CD8-positive, alpha-beta memory T cell (primary cell): ENCODE data around the gene KCNMA1. TPM values are rescaled to one million over a fixed set of nuclear protein-coding genes. Genes with fewer than 3 reads are reported as not detected.

Experiments used
- CTCF ChIA-PET: fragments of 350-600 bp; sonication (Branson Sonifier 250); formaldehyde crosslinking; loops from one replicate; lab custom pipeline; 2021; ENCODE audit warnings: antibody characterized with exemption; lab: Charles Lee
- POLR2A ChIA-PET: fragments of 350-600 bp; sonication (Branson Sonifier 250); formaldehyde crosslinking; loops from one replicate; lab custom pipeline; 2021; ENCODE audit warnings: antibody characterized with exemption; lab: Charles Lee
- DNase-seq, 5 donors: peaks; one replicate each; pipeline versions ENCODE4 v3.0.0 to v3.0.0-alpha.2; 2020 to 2022; ENCODE audit warnings: mixed read lengths in 1 of 5
- H3K27ac ChIP-seq: one replicate; pipeline ENCODE4 v1.7.0; 2013; ENCODE audit warnings: low read depth, mild to moderate bottlenecking, low read length, moderate library complexity
- H3K27me3 ChIP-seq: 2 replicates; pipeline ENCODE4 v1.7.0; 2013; ENCODE audit warnings: low read length, mild to moderate bottlenecking; ENCODE audit not compliant: insufficient read depth, poor library complexity, severe bottlenecking
- H3K36me3 ChIP-seq: 2 replicates; pipeline ENCODE4 v1.7.0; 2013; ENCODE audit warnings: mild to moderate bottlenecking, low read length, moderate library complexity; ENCODE audit not compliant: insufficient read depth
- H3K4me1 ChIP-seq: 2 replicates; pipeline ENCODE4 v1.7.0; 2013; ENCODE audit warnings: mild to moderate bottlenecking, low read length, moderate library complexity; ENCODE audit not compliant: insufficient read depth
- H3K4me3 ChIP-seq: 2 replicates; pipeline ENCODE4 v1.7.0; 2013; ENCODE audit warnings: mild to moderate bottlenecking, low read length
- H3K9me3 ChIP-seq: 2 replicates; pipeline ENCODE4 v1.7.0; 2013; ENCODE audit warnings: mild to moderate bottlenecking, low read length
- H3K27ac Mint-ChIP-seq, 8 donors: one replicate each; pipeline ENCODE4 v1.8.0; 2020 to 2021; ENCODE audit warnings: mixed read lengths in 8 of 8, mild to moderate bottlenecking in 6 of 8, inconsistent platforms in 3 of 8, moderate library complexity in 3 of 8
- H3K27me3 Mint-ChIP-seq, 2 donors: one replicate each; pipeline ENCODE4 v1.8.0; 2020 to 2021; ENCODE audit warnings: mixed read lengths in 2 of 2, mild to moderate bottlenecking in 1 of 2, moderate library complexity in 1 of 2
- H3K36me3 Mint-ChIP-seq, 3 donors: one replicate each; pipeline ENCODE4 v1.8.0; 2020 to 2021; ENCODE audit warnings: mixed read lengths in 3 of 3, inconsistent platforms in 1 of 3, mild to moderate bottlenecking in 1 of 3
- H3K4me1 Mint-ChIP-seq, 3 donors: one replicate each; pipeline ENCODE4 v1.8.0; 2020 to 2021; ENCODE audit warnings: mixed read lengths in 3 of 3, inconsistent platforms in 1 of 3, mild to moderate bottlenecking in 1 of 3
- H3K4me3 Mint-ChIP-seq, 7 donors: one replicate each; pipeline ENCODE4 v1.8.0; 2020 to 2021; ENCODE audit warnings: mixed read lengths in 7 of 7, mild to moderate bottlenecking in 6 of 7, moderate library complexity in 4 of 7, inconsistent platforms in 2 of 7
- H3K9me3 Mint-ChIP-seq, 5 donors: one replicate each; pipeline ENCODE4 v1.8.0; 2020 to 2022; ENCODE audit warnings: mixed read lengths in 5 of 5, mild to moderate bottlenecking in 3 of 5, moderate library complexity in 2 of 5, inconsistent platforms in 1 of 5
- polyA plus RNA-seq: library from polyadenylated mRNA; unstranded; fragments of 300-500 nt; fragmentation: Illumina TruSeq; gene quantifications from one replicate; pipeline ENCODE4 v1.2.3, GENCODE V29; 2021
- total RNA-seq, 2 experiments: library from RNA; stranded (reverse); gene quantifications; one replicate each; pipeline ENCODE4 v1.2.3, GENCODE V29; 2021

The KCNMA1 gene
- total and polyA plus RNA-seq, 3 experiments from 2014 or later = 0.20 to 0.31 TPM; not detected in 1

- H3K9me3 Mint-ChIP-seq = peaks cover 0 to 6% (median 0%) of the 10 kb centered on the region in 5 donors
- Histone ChIP-seq H3K4me1 (no peaks in the 10 kb centered on the region), H3K9me3 (no peaks in the 10 kb centered on the region), H3K27ac (no peak overlapping the region), H3K27me3 (no peaks in the 10 kb centered on the region), H3K36me3 (no peaks in the 10 kb centered on the region), H3K4me3 (no peak overlapping the region)
- no peaks in the 10 kb centered on the region for H3K36me3 Mint-ChIP-seq
- ChIA-PET CTCF (no interaction called here), POLR2A (no interaction called here)
- H3K27ac Mint-ChIP-seq = no peak overlapping the region
- no peaks in the 10 kb centered on the region for H3K4me1 Mint-ChIP-seq
- no peak for DNase-seq
- peaks cover 20 to 39% of the 10 kb centered on the region in 2 donors for H3K27me3 Mint-ChIP-seq
- H3K4me3 Mint-ChIP-seq = no peak overlapping the region
Measured at GRCh38 chr10:77201135-77202106, 436.2 kb downstream of the KCNMA1 start.

- Mint-ChIP-seq H3K27me3 (peaks cover 18 to 32% of the 10 kb centered on the region in 2 donors), H3K4me3 (no peak overlapping the region), H3K4me1 (no peaks in the 10 kb centered on the region), H3K27ac (no peak overlapping the region), H3K36me3 (no peaks in the 10 kb centered on the region), H3K9me3 (no peaks in the 10 kb centered on the region)
- H3K36me3 ChIP-seq = no peaks in the 10 kb centered on the region
- no peaks in the 10 kb centered on the region for H3K27me3 ChIP-seq
- H3K4me3 ChIP-seq = no peak overlapping the region
- ChIA-PET POLR2A (no interaction called here), CTCF (interaction anchor here (1.2 kb wide), 1 partner anchor 23 kb away, joined by 3 read pairs; no protein-coding TSS in a partner anchor)
- no peaks in the 10 kb centered on the region for H3K4me1 ChIP-seq
- no peak overlapping the region for H3K27ac ChIP-seq
- no peaks in the 10 kb centered on the region for H3K9me3 ChIP-seq
- DNase-seq = no peak
Measured at GRCh38 chr10:77197544-77197943, 440.1 kb downstream of the KCNMA1 start.

GRCh38 chr10:77196614-77197013 lies 441.0 kb downstream of the KCNMA1 start:
- POLR2A ChIA-PET = no interaction called here
- CTCF ChIA-PET = no interaction called here

GRCh38 chr10:77195101-77195500 lies 442.5 kb downstream of the KCNMA1 start:
- Histone ChIP-seq H3K36me3 (no peaks in the 10 kb centered on the region), H3K9me3 (no peaks in the 10 kb centered on the region), H3K4me1 (no peaks in the 10 kb centered on the region), H3K27me3 (no peaks in the 10 kb centered on the region), H3K27ac (no peak overlapping the region), H3K4me3 (no peak overlapping the region)
- ChIA-PET CTCF (no interaction called here), POLR2A (no interaction called here)
- H3K27me3 Mint-ChIP-seq = peaks cover 22 to 41% of the 10 kb centered on the region in 2 donors
- DNase-seq = no peak
- no peaks in the 10 kb centered on the region for H3K9me3 Mint-ChIP-seq
- H3K4me3 Mint-ChIP-seq = no peak overlapping the region
- no peak overlapping the region for H3K27ac Mint-ChIP-seq
- no peaks in the 10 kb centered on the region for H3K36me3 Mint-ChIP-seq
- no peaks in the 10 kb centered on the region for H3K4me1 Mint-ChIP-seq

More at GRCh38 chr10:77196614-77197013, 441.0 kb downstream of the KCNMA1 start:
- Histone ChIP-seq H3K4me1 (no peaks in the 10 kb centered on the region), H3K36me3 (no peaks in the 10 kb centered on the region), H3K4me3 (no peak overlapping the region), H3K27ac (no peak overlapping the region), H3K9me3 (no peaks in the 10 kb centered on the region), H3K27me3 (no peaks in the 10 kb centered on the region)
- Mint-ChIP-seq H3K36me3 (no peaks in the 10 kb centered on the region), H3K4me1 (no peaks in the 10 kb centered on the region), H3K9me3 (no peaks in the 10 kb centered on the region), H3K27ac (no peak overlapping the region), H3K27me3 (peaks cover 21 to 35% of the 10 kb centered on the region in 2 donors), H3K4me3 (no peak overlapping the region)
- no peak for DNase-seq

- H3K27me3 Mint-ChIP-seq = peaks cover 22 to 43% of the 10 kb centered on the region in 2 donors
Measured at GRCh38 chr10:77193001-77193400, 444.6 kb downstream of the KCNMA1 start.

GRCh38 chr10:77192402-77192801 lies 445.2 kb downstream of the KCNMA1 start:
- Histone ChIP-seq H3K9me3 (no peaks in the 10 kb centered on the region), H3K27ac (no peak overlapping the region), H3K36me3 (no peaks in the 10 kb centered on the region), H3K4me1 (no peaks in the 10 kb centered on the region), H3K27me3 (no peaks in the 10 kb centered on the region), H3K4me3 (no peak overlapping the region)
- Mint-ChIP-seq H3K9me3 (no peaks in the 10 kb centered on the region), H3K27ac (no peak overlapping the region), H3K4me1 (no peaks in the 10 kb centered on the region), H3K27me3 (peaks cover 20 to 37% of the 10 kb centered on the region in 2 donors), H3K4me3 (no peak overlapping the region), H3K36me3 (no peaks in the 10 kb centered on the region)
- ChIA-PET POLR2A (no interaction called here), CTCF (no interaction called here)
- no peak for DNase-seq

More at GRCh38 chr10:77193001-77193400, 444.6 kb downstream of the KCNMA1 start:
- no peak for DNase-seq
- Mint-ChIP-seq H3K4me3 (no peak overlapping the region), H3K27ac (no peak overlapping the region), H3K36me3 (no peaks in the 10 kb centered on the region), H3K4me1 (no peaks in the 10 kb centered on the region), H3K9me3 (no peaks in the 10 kb centered on the region)
- no peak overlapping the region for H3K4me3 ChIP-seq
- H3K36me3 ChIP-seq = no peaks in the 10 kb centered on the region
- POLR2A ChIA-PET = no interaction called here
- no peaks in the 10 kb centered on the region for H3K27me3 ChIP-seq
- CTCF ChIA-PET = no interaction called here
- no peak overlapping the region for H3K27ac ChIP-seq
- no peaks in the 10 kb centered on the region for H3K9me3 ChIP-seq
- H3K4me1 ChIP-seq = no peaks in the 10 kb centered on the region

GRCh38 chr10:77191324-77192049 lies 446.1 kb downstream of the KCNMA1 start:
- DNase-seq = no peak
- POLR2A ChIA-PET = no interaction called here
- Histone ChIP-seq H3K4me1 (no peaks in the 10 kb centered on the region), H3K27ac (no peak overlapping the region), H3K9me3 (no peaks in the 10 kb centered on the region), H3K4me3 (no peak overlapping the region), H3K36me3 (no peaks in the 10 kb centered on the region), H3K27me3 (no peaks in the 10 kb centered on the region)
- CTCF ChIA-PET = interaction anchor here (0.8 kb wide), 1 partner anchor 18 kb away, joined by 3 read pairs; no protein-coding TSS in a partner anchor
- Mint-ChIP-seq H3K27ac (no peak overlapping the region), H3K4me3 (no peak overlapping the region), H3K36me3 (no peaks in the 10 kb centered on the region), H3K27me3 (peaks cover 18 to 37% of the 10 kb centered on the region in 2 donors), H3K4me1 (no peaks in the 10 kb centered on the region), H3K9me3 (no peaks in the 10 kb centered on the region)

GRCh38 chr10:77190291-77190690 lies 447.3 kb downstream of the KCNMA1 start:
- H3K27ac Mint-ChIP-seq = no peak overlapping the region
- H3K9me3 Mint-ChIP-seq = no peaks in the 10 kb centered on the region
- H3K9me3 ChIP-seq = no peaks in the 10 kb centered on the region
- H3K27ac ChIP-seq = no peak overlapping the region
- POLR2A ChIA-PET = no interaction called here
- no peaks in the 10 kb centered on the region for H3K36me3 ChIP-seq
- no peak for DNase-seq
- no peaks in the 10 kb centered on the region for H3K4me1 Mint-ChIP-seq
- H3K27me3 Mint-ChIP-seq = peaks cover 19 to 44% of the 10 kb centered on the region in 2 donors
- CTCF ChIA-PET = no interaction called here
- no peaks in the 10 kb centered on the region for H3K27me3 ChIP-seq
- H3K4me3 Mint-ChIP-seq = no peak overlapping the region
- no peaks in the 10 kb centered on the region for H3K36me3 Mint-ChIP-seq
- no peaks in the 10 kb centered on the region for H3K4me1 ChIP-seq
- H3K4me3 ChIP-seq = no peak overlapping the region
